ENCODE data around the gene CFAP141. TPM values are rescaled to one million over a fixed set of nuclear protein-coding genes. Genes with fewer than 3 reads are reported as not detected.
A peak's percentile ranks its signal among the peaks of the same experiment; 100 is the strongest.

Gene CFAP141
- polyA plus RNA-seq, 1 experiment, result not detected

DNA sequence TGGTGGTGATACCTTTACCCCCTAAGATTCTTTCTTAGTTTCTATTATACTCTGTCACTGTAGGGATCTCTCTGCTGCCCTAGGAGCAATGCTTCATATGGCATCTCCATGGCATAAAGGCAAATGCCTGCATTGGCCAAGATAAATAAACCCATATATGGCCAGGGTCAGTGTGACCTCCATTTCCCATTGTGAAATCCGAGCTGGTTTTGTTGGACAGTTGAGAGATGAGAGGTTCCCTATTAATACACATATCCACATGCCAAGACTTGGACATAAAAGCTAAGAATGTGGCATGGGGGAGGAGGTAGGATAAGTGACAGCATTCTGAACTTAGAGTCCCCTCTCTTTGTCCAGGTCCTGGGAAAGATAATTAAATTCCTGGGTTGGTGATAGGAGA lies 15.6 kb downstream of the CFAP141 start:
- CTCF ChIA-PET, result interaction anchor here (0.6 to 1.3 kb wide), 3 partner anchors 8 to 287 kb away, joined by 3 to 5 read pairs (median 4); no protein-coding TSS in a partner anchor
- H3K27ac ChIP-seq (ENCODE audit: low read depth, low read length), result no peak overlapping the region
- TF ChIP-seq, protein P1, sequence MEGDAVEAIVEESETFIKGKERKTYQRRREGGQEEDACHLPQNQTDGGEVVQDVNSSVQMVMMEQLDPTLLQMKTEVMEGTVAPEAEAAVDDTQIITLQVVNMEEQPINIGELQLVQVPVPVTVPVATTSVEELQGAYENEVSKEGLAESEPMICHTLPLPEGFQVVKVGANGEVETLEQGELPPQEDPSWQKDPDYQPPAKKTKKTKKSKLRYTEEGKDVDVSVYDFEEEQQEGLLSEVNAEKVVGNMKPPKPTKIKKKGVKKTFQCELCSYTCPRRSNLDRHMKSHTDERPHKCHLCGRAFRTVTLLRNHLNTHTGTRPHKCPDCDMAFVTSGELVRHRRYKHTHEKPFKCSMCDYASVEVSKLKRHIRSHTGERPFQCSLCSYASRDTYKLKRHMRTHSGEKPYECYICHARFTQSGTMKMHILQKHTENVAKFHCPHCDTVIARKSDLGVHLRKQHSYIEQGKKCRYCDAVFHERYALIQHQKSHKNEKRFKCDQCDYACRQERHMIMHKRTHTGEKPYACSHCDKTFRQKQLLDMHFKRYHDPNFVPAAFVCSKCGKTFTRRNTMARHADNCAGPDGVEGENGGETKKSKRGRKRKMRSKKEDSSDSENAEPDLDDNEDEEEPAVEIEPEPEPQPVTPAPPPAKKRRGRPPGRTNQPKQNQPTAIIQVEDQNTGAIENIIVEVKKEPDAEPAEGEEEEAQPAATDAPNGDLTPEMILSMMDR (IDR thresholded peaks at IDR 0.05; ENCODE audit: low read depth, low read length), result no peak

GRCh38 chr1:154186852-154187501 lies 19.2 kb downstream of the CFAP141 start:
- TF ChIP-seq, protein P1 (IDR thresholded peaks at IDR 0.05; ENCODE audit: low read depth, low read length), result no peak
- CTCF ChIA-PET, result no interaction called here

More for the DNA sequence above, 15.6 kb downstream of the CFAP141 start:
- H3K27me3 ChIP-seq (ENCODE audit: control insufficient read depth, insufficient read depth, low read length), result peaks cover 13% of the 10 kb centered on the region
- H3K9me3 ChIP-seq (ENCODE audit: control insufficient read depth, insufficient read depth, low read length), result no peaks in the 10 kb centered on the region
- DNase-seq (ENCODE audit: low read depth, low spot score), result no peak
- POLR2A ChIA-PET, result interaction anchor here (1.1 kb wide), 1 partner anchor 30 kb away, joined by 4 read pairs; the partner anchor contains the start of gene UBAP2L
- no peak overlapping the region for H3K4me3 ChIP-seq (ENCODE audit: low read depth, low read length)

GRCh38 chr1:154186177-154186576 lies 20.0 kb downstream of the CFAP141 start:
- CTCF ChIA-PET, result interaction anchor here (1.0 kb wide), 1 partner anchor 12 kb away, joined by 3 read pairs; no protein-coding TSS in a partner anchor

More at GRCh38 chr1:154186852-154187501, 19.2 kb downstream of the CFAP141 start:
- DNase-seq (ENCODE audit: low read depth, low spot score), result no peak
- no peak overlapping the region for H3K4me3 ChIP-seq (ENCODE audit: low read depth, low read length)
- POLR2A ChIA-PET, result interaction anchor here (0.5 kb wide), 1 partner anchor 28 kb away, joined by 6 read pairs; no protein-coding TSS in a partner anchor
- H3K27me3 ChIP-seq (ENCODE audit: control insufficient read depth, insufficient read depth, low read length), result no peaks in the 10 kb centered on the region
- peaks cover 3% of the 10 kb centered on the region; the same call in 1 of the 2 replicates for H3K9me3 ChIP-seq (ENCODE audit: control insufficient read depth, insufficient read depth, low read length)
- H3K27ac ChIP-seq (ENCODE audit: low read depth, low read length), result no peak overlapping the region

DNA sequence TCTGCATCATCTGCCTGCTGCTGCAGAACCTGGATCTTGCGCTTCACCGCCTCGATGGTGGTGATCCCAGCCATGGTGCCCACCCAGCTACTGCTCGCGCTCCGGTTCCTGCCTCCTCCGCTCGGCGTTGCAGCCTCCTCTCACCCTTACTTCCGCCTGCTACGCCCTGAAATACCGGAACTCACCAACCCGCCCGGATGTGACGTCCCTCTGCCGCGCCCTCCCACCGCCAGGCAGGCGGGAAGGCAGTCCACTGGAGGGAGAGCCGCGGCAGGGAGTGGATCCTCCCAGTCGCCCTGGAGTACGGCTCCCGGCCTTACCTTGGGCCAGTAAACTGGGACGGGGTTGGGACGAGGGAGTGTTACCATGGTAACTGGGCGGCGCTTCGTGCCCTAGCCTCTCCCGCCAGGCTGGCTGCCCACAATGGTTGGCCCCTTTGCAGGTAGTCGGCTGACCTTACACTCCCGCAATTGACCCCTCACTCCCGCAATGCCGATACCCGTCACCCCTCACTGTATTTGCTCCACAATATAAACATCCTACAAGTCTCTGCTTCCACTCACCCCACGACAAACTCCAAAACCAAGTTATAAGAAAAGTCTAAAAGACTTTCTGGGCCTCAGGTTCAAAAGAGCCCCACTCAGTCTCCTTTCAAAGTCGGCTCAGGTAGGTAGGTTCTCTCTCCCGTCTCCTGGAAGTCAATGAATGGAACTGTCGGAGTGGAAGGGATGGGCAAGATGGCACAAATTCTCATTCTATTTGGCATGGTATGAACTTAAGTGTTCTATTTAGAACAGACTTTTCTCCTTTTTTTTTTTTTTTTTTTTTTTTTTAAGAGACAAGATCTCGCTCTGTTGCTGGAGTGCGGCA lies 22.9 kb downstream of the CFAP141 start:
- TF ChIP-seq, protein P1 (IDR thresholded peaks at IDR 0.05; ENCODE audit: low read depth, low read length), result no peak
- ChIA-PET CTCF (interaction anchor here (0.9 kb wide), 1 partner anchor 16 kb away, joined by 8 read pairs; no protein-coding TSS in a partner anchor), POLR2A (interaction anchor here (0.7 to 1.6 kb wide), 3 partner anchors 37 to 193 kb away, joined by 4 to 11 read pairs (median 5); partner anchors contain the start of gene RPS27)
- Histone ChIP-seq H3K27me3 (ENCODE audit: control insufficient read depth, insufficient read depth, low read length) (no peaks in the 10 kb centered on the region), H3K27ac (ENCODE audit: low read depth, low read length) (peak overlapping the region; percentile 84), H3K9me3 (ENCODE audit: control insufficient read depth, insufficient read depth, low read length) (peaks cover 3% of the 10 kb centered on the region; the same call in 1 of the 2 replicates), H3K4me3 (ENCODE audit: low read depth, low read length) (peak overlapping the region; percentile 99)
- DNase-seq (ENCODE audit: low read depth, low spot score), result peak; percentile 79

More at GRCh38 chr1:154186177-154186576, 20.0 kb downstream of the CFAP141 start:
- TF ChIP-seq, protein P1 (IDR thresholded peaks at IDR 0.05; ENCODE audit: low read depth, low read length), result peak; percentile 39; the same call in 1 of the 2 replicates
- Histone ChIP-seq H3K27me3 (ENCODE audit: control insufficient read depth, insufficient read depth, low read length) (no peaks in the 10 kb centered on the region), H3K4me3 (ENCODE audit: low read depth, low read length) (no peak overlapping the region), H3K9me3 (ENCODE audit: control insufficient read depth, insufficient read depth, low read length) (peaks cover 3% of the 10 kb centered on the region; the same call in 1 of the 2 replicates), H3K27ac (ENCODE audit: low read depth, low read length) (no peak overlapping the region)
- DNase-seq (ENCODE audit: low read depth, low spot score), result no peak
- POLR2A ChIA-PET, result interaction anchor here (0.5 kb wide), 1 partner anchor 29 kb away, joined by 6 read pairs; no protein-coding TSS in a partner anchor

Measured in AG04450 (cell line).